DND-41 (cell line): Measurements from ENCODE around the gene LRRC23.
"Not testable (repeated sequence)": the region's sequence is repeated elsewhere in the genome, so short reads cannot be mapped to it uniquely, and the experiment has no call there.

Source experiments
- ATAC-seq: fragments of 200-7000 bp; cut with Tn5 transposase; 3 replicates; pipeline ENCODE4 v1.9.1; 2021; ENCODE audit warnings: low read depth; ENCODE audit not compliant: insufficient read depth
- DNase-seq: peaks from one replicate; pipeline ENCODE4 v3.0.0-alpha.2; 2020
- H2AFZ ChIP-seq: 2 replicates; pipeline ENCODE4 v1.6.0; 2012; ENCODE audit warnings: low read depth, low read length
- H3K27ac ChIP-seq: 2 replicates; pipeline ENCODE4 v1.5.1; 2012; ENCODE audit warnings: low read length, inconsistent platforms
- H3K27me3 ChIP-seq: fragments of 200-600 bp; sonication (generic); 2 replicates; pipeline ENCODE4 v1.6.0; 2012; ENCODE audit warnings: low read length, mild to moderate bottlenecking, inconsistent platforms; ENCODE audit not compliant: insufficient read depth, poor library complexity
- H3K36me3 ChIP-seq: 2 replicates; pipeline ENCODE4 v1.5.1; 2012; ENCODE audit warnings: low read length, inconsistent platforms; ENCODE audit not compliant: insufficient read depth
- H3K4me1 ChIP-seq: 2 replicates; pipeline ENCODE4 v1.5.1; 2012; ENCODE audit warnings: mild to moderate bottlenecking, low read length; ENCODE audit not compliant: insufficient read depth
- H3K4me2 ChIP-seq: 2 replicates; pipeline ENCODE4 v1.6.0; 2012; ENCODE audit warnings: mild to moderate bottlenecking, moderate library complexity, low read length, inconsistent platforms; ENCODE audit not compliant: insufficient read depth
- H3K4me3 ChIP-seq, 2 experiments: fragments of 200-600 bp in 1 of 2; shearing (Covaris generic) in 1 of 2; 2 replicates each; pipeline ENCODE4 v1.5.1; 2012 to 2016; ENCODE audit warnings: inconsistent platforms in 2 of 2, low read length in 2 of 2, mild to moderate bottlenecking in 2 of 2, low read depth in 1 of 2, moderate library complexity in 1 of 2
- H3K79me2 ChIP-seq: 2 replicates; pipeline ENCODE4 v1.6.0; 2012; ENCODE audit warnings: low read length, inconsistent platforms; ENCODE audit not compliant: insufficient read depth
- H3K9ac ChIP-seq: 2 replicates; pipeline ENCODE4 v1.6.0; 2012; ENCODE audit warnings: low read depth, mild to moderate bottlenecking, inconsistent platforms, low read length, moderate library complexity
- H3K9me3 ChIP-seq: 2 replicates; pipeline ENCODE4 v1.5.1; 2012; ENCODE audit warnings: low read length, moderate library complexity, mild to moderate bottlenecking, inconsistent platforms; ENCODE audit not compliant: insufficient read depth, severe bottlenecking
- H4K20me1 ChIP-seq: 2 replicates; pipeline ENCODE4 v1.6.0; 2012; ENCODE audit warnings: low read length; ENCODE audit not compliant: insufficient read depth
- CTCF ChIP-seq: IDR thresholded peaks from 2 replicates; pipeline ENCODE4 v1.5.1; 2012; ENCODE audit warnings: borderline replicate concordance, low read length, moderate library complexity, mild to moderate bottlenecking; ENCODE audit not compliant: poor library complexity, severe bottlenecking; ENCODE audit errors: extremely low read depth
- EZH2 ChIP-seq: IDR thresholded peaks from 3 replicates; pipeline ENCODE4 v1.6.1; 2012; ENCODE audit warnings: borderline replicate concordance, low read depth, mild to moderate bottlenecking, moderate library complexity, low read length, inconsistent platforms; ENCODE audit not compliant: severe bottlenecking

Gene LRRC23

DNA sequence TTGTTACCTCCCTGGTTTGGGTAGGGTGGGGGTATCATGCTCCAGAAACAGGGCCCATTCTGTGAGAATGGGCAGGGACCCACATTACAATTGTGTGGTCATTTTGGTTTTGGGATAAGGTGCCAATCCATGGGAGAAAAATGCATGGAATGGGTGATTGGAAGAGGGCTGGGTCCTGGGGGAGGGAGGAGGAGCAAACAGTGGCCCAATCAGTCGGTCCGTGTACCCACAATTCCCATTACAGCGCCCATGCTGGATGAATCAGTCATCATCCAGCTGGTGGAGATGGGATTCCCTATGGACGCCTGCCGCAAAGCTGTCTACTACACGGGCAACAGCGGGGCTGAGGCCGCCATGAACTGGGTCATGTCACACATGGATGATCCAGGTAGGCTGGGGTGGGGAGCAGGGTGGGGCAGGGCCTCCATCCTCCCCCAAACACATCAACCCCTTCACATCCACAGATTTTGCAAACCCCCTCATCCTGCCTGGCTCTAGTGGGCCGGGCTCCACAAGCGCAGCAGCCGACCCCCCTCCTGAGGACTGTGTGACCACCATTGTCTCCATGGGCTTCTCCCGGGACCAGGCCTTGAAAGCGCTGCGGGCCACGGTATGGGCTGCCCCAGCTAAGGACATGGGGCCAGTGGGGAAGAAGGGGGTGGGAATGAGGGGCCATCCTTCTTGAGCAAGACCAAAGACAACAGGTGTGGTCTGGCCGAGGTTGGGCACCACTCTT lies 40.9 kb upstream of the LRRC23 start:
- Histone ChIP-seq H3K4me3 (no peak overlapping the region), H3K36me3 (peaks cover 83% of the 10 kb centered on the region), H3K9me3 (no peaks in the 10 kb centered on the region), H3K9ac (no peak overlapping the region), H4K20me1 (peaks cover 12% of the 10 kb centered on the region), H3K4me2 (no peak overlapping the region), H3K4me1 (peaks cover 17% of the 10 kb centered on the region), H3K27ac (no peak overlapping the region), H3K27me3 (no peaks in the 10 kb centered on the region), H3K79me2 (peaks cover 15% of the 10 kb centered on the region), H2AFZ (no peak overlapping the region)
- TF ChIP-seq CTCF (no peak), EZH2 (no peak)
- ATAC-seq (no peak), DNase-seq (no peak)

DNA sequence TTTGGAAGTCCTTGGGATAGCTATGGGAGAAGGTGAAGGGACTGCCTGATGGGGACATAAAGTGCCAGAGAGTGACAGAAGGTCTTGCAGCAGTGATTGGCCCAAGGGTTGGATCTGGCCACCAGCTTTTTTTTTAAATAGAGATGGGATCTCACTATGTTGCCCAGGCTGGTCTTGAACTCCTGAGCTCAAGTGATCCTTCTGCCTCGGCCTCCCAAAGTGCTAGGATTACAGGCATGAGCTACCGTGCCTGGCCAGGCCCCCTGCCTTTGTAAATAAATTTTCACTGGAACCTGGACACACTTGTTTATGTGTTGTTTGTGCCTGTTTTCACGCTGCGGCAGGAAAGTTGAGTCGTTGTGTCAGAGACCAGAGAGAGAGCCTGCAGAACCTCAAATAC lies 39.3 kb upstream of the LRRC23 start:
- Histone ChIP-seq H3K36me3 (peaks cover 85% of the 10 kb centered on the region), H3K79me2 (peaks cover 30% of the 10 kb centered on the region), H3K4me1 (peaks cover 32% of the 10 kb centered on the region), H4K20me1 (peaks cover 28% of the 10 kb centered on the region)
- not testable (repeated sequence) for H3K4me2 ChIP-seq, ATAC-seq, H3K9ac ChIP-seq, H3K9me3 ChIP-seq, H2AFZ ChIP-seq, H3K4me3 ChIP-seq, H3K27me3 ChIP-seq, DNase-seq, H3K27ac ChIP-seq

DNA sequence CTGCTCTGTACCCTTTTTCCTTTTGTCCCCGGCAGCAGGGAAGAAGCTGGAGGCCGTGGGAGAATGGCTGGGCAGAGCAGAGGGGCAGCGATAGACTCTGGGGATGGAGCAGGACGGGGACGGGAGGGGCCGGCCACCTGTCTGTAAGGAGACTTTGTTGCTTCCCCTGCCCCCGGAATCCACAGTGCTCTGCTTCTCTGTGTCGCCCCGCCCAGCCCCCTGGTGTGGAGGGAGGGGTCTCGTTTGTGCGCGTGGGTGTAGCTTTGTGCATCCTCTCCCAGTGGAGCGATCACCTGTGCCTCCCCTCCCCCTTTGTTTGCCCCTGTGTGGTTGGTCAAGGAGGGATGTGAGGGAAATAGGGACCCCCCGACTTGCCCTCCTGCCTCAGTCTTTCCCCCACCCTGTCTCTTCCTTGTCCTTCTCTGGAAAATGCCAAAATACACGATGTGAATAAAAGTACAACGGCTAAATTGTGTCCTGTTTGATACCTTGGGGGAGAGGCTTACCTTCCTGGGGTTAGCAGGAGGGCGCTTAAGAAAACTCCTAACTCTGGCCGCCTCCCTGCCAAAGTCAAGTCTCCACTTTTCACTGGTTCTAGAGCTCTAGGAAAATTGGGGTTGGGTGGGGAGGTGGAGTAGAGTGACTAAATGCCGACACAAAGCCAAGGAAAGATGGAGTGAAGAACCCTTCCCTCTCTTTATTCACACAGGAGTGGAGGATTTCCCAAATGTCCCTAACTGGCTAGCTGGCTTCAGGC lies 38.3 kb upstream of the LRRC23 start:
- H3K79me2 ChIP-seq, result peaks cover 34% of the 10 kb centered on the region
- DNase-seq, result no peak
- no peak for ATAC-seq
- peaks cover 43% of the 10 kb centered on the region for H3K4me1 ChIP-seq
- H3K27me3 ChIP-seq, result no peaks in the 10 kb centered on the region
- no peak for TF ChIP-seq CTCF
- TF ChIP-seq EZH2, result no peak
- H3K4me2 ChIP-seq, result peak overlapping the region; percentile 99
- H3K36me3 ChIP-seq, result peaks cover 84% of the 10 kb centered on the region
- peak overlapping the region; percentile 75 for H2AFZ ChIP-seq
- H3K9me3 ChIP-seq, result no peaks in the 10 kb centered on the region
- H3K4me3 ChIP-seq, result peak overlapping the region in 1 of 2 experiments; percentile 80; a peak in 2 of 4 replicates
- H4K20me1 ChIP-seq, result peaks cover 36% of the 10 kb centered on the region
- peak overlapping the region; percentile 67; the same call in 1 of the 2 replicates for H3K27ac ChIP-seq
- peak overlapping the region; percentile 80 for H3K9ac ChIP-seq

DNA sequence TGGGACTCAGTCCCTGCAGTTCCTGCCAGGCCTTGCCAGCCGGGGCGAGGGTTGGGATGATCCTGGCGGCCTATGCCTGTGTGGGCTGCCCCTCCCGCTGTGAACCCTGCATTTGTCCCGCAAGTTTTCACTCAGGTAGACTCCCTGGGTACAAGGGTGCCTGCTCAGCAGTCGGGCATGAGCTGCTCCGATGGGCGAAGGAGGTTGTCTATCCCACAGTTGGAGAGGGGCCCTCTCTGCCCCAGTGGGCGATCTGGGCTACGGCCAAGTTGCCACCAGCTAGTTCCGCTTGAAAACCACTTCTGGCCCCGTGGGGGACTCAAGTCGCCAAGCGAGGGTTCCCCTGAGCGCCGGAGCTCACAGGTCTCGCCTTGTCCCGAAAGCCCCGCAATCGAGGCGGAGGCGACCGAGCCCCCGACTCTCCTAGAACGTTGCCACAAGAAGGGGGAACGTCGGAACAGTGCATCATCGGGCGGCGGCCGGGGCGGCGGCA lies 37.7 kb upstream of the LRRC23 start:
- DNase-seq, result no peak
- Histone ChIP-seq H2AFZ (peak overlapping the region; percentile 75), H3K4me3 (peak overlapping the region; percentile 24 to 80; a peak in 3 of 4 replicates), H3K36me3 (peaks cover 84% of the 10 kb centered on the region), H3K27me3 (no peaks in the 10 kb centered on the region), H3K9me3 (no peaks in the 10 kb centered on the region), H3K4me1 (peaks cover 49% of the 10 kb centered on the region), H3K79me2 (peaks cover 39% of the 10 kb centered on the region), H3K9ac (peak overlapping the region; percentile 80), H4K20me1 (peaks cover 42% of the 10 kb centered on the region), H3K27ac (peak overlapping the region; percentile 67), H3K4me2 (peak overlapping the region; percentile 99)
- peak; percentile 4; the same call in 2 of the 3 replicates for ATAC-seq
- TF ChIP-seq CTCF (no peak), EZH2 (no peak)
